Measurements from ENCODE around the gene SDCCAG8.

Gene SDCCAG8

GRCh38 chr1:243281672-243282071 lies 25.8 kb downstream of the SDCCAG8 start:
- in situ Hi-C loops (cut with MboI; ENCODE audit: low sequenced_read_pairs), result no loop called here

DNA sequence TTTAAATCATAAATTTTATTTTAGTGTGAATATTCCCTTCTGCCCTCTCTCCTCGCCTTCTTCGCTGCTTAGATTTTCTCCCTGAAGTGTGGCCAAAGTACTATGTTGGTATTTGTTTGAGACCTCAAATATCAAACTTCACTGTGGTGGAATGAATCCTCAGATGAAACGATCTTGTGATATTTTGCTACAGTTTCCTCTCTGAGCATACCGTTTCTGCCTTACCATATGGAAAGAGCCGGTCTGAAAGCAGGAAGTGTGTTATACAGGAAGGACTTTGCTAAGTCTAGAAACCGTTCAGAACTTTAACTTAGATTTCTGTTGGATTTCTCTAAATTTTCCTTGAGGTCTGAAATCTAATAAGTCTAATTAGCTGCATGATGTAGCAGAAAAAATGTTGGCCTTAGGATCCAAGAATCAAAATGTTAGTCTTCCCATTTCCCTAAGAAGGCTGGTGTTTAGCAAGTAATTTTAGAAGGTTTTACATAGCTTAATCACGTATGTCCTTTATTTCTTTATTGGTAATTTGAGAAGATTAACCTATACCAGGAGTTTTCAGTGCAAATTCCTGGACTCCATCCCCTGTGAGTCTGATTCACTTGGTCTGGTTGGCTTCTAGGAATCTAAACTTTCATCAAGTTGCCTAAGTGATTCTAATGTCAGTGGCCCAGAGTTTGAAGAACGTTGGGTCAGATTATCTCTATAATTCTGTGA lies 30.7 kb downstream of the SDCCAG8 start:
- in situ Hi-C loops (cut with MboI; ENCODE audit: low sequenced_read_pairs), result no loop called here

DNA sequence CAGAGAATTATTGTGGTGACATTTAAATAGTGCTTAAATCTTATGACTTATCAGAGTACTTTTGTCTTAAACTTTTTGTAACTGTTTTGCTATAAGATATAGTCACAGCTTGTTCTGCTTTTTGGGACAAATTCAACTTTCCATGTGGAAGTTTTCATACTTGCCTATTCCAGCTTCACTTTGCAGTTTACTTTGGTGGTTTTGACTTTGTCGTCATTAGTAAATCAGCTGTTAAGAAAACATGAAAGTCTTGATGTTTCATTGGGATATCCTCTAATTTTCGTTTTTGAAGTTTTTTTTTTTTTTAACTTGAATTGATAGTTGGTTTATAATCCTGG lies 31.3 kb downstream of the SDCCAG8 start:
- in situ Hi-C loops (cut with MboI; ENCODE audit: low sequenced_read_pairs), result no loop called here

GRCh38 chr1:243287652-243288051 lies 31.8 kb downstream of the SDCCAG8 start:
- in situ Hi-C loops (cut with MboI; ENCODE audit: low sequenced_read_pairs), result no loop called here

DNA sequence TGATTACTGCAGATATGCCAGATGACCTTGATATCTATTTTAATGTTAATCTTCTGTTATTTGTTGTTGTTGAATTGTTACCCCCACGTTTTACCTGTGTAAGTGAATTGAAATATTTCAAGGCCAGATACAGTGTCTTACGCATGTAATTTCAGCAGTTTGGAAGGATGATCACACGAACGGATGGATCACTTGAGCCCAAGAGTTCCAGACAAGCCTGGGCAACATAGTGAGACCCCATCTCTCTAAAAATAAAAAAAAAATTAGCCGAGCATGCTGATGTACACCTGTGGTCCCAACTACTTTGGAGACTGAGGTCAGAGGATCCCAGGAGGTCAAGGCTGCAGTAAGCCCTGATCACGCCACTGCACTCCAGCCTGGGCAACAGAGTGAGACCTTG lies 32.2 kb downstream of the SDCCAG8 start:
- in situ Hi-C loops (cut with MboI; ENCODE audit: low sequenced_read_pairs), result no loop called here

DNA sequence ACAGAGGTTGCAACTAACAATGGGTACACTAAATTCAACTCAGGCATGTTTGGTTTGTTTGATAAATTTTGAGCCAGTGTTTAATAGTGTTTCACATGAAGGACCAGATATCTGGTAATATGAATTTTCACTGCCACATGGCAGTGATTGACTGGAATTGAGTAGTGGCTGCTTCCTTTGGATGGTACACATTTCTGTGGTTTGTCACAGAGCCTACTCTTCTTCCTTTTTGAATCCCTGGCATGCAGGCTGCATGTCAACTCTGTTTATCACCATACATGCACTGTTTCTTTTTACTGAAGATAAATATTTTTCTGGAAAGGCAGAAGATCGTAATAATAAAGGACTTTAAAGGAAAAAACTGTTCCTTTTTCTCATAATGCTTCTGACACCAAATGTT lies 35.5 kb downstream of the SDCCAG8 start:
- in situ Hi-C loops (cut with MboI; ENCODE audit: low sequenced_read_pairs), result no loop called here

GRCh38 chr1:243292117-243292516 lies 36.3 kb downstream of the SDCCAG8 start:
- in situ Hi-C loops (cut with MboI; ENCODE audit: low sequenced_read_pairs), result no loop called here

- in situ Hi-C loops (cut with MboI; ENCODE audit: low sequenced_read_pairs), result no loop called here
Observed at GRCh38 chr1:243293941-243294722, 38.3 kb downstream of the SDCCAG8 start.

- in situ Hi-C loops (cut with MboI; ENCODE audit: low sequenced_read_pairs), result no loop called here
Observed at GRCh38 chr1:243294723-243295121, 38.9 kb downstream of the SDCCAG8 start.

DNA sequence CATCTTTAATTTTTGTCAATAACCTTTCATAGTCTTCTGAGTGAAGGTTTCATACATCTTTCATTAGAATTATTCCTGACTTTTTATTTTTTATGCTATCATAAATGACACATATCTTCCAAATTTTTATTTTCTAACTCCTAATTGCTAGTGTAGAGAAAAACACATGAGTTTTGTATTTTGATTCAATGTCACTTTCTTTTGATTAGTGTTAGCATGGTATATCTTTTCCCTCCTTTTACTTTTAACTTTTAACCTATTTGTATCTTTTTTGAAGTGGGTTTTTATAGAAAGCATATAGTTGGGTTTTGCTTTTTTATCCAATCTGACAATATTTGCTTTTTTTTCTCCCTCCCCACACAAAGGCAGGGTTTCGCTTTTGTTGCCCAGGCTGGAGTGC lies 43.2 kb downstream of the SDCCAG8 start:
- in situ Hi-C loops (cut with MboI; ENCODE audit: low sequenced_read_pairs), result no loop called here

DNA sequence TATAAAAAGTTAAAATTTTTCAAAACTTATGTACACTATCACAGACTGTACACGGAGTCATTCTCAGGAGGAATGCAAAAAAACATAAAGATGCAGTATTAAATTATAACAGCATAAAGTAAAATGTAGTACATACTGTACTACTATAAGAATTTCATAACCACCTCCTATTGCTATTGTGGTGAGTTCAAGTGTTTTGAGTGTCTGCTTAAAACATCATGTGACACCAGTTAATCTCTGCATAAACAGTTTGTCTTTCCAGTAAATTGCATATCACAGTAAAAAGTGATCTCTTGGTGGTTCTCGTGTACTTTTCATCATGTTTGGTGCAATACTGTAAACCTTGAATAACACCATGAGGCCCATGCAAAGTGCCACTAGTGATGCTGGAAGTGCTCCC lies 45.2 kb downstream of the SDCCAG8 start:
- in situ Hi-C loops (cut with MboI; ENCODE audit: low sequenced_read_pairs), result no loop called here

- in situ Hi-C loops (cut with MboI; ENCODE audit: low sequenced_read_pairs), result no loop called here
Observed at GRCh38 chr1:243311809-243312208, 56.0 kb downstream of the SDCCAG8 start.

- in situ Hi-C loops (cut with MboI; ENCODE audit: low sequenced_read_pairs), result no loop called here
Observed at GRCh38 chr1:243312952-243313634, 57.3 kb downstream of the SDCCAG8 start.

- in situ Hi-C loops (cut with MboI; ENCODE audit: low sequenced_read_pairs), result no loop called here
Observed at GRCh38 chr1:243313635-243314536, 58.0 kb downstream of the SDCCAG8 start.

DNA sequence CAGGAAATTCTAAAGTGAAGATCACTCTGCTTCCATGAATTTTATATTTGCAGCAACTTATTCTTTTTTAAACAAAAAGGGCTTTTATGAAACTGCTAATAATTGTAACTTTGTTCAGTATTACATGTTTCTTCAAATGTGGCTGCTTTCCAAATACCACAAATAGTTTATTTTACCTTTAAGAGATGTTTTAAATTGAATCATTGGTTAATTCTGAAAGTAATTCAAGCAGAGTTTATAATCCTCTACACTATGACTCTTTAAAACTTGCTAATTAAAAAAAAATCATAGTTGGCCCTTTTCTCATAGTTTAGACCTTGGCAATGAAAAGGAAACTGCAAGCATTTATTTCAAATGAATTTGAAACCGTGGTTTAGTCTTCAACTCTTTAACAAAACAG lies 59.6 kb downstream of the SDCCAG8 start:
- in situ Hi-C loops (cut with MboI; ENCODE audit: low sequenced_read_pairs), result no loop called here

- in situ Hi-C loops (cut with MboI; ENCODE audit: low sequenced_read_pairs), result no loop called here
Observed at GRCh38 chr1:243315893-243316292, 60.1 kb downstream of the SDCCAG8 start.

- in situ Hi-C loops (cut with MboI; ENCODE audit: low sequenced_read_pairs), result no loop called here
Observed at GRCh38 chr1:243316366-243316989, 60.6 kb downstream of the SDCCAG8 start.

DNA sequence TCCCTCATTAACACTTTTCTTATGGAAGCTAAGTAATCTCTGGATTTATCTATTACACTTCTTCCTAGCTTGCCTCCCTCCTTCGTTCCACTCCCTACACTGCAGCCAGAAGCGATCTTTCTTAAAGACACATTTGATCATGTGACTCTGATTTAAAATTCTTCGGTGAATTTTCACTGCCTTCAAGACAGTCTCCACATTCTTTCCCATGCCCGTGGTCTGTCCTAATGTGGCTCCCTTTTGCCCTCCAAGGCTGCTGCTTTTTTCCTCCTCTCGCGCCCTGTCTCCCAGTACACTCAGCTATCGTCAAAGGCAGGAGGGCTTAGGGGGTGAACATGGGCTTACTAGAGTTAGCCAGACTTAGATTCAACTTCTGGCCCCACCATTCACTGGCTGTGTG lies 64.4 kb downstream of the SDCCAG8 start:
- in situ Hi-C loops (cut with MboI; ENCODE audit: low sequenced_read_pairs), result no loop called here

DNA sequence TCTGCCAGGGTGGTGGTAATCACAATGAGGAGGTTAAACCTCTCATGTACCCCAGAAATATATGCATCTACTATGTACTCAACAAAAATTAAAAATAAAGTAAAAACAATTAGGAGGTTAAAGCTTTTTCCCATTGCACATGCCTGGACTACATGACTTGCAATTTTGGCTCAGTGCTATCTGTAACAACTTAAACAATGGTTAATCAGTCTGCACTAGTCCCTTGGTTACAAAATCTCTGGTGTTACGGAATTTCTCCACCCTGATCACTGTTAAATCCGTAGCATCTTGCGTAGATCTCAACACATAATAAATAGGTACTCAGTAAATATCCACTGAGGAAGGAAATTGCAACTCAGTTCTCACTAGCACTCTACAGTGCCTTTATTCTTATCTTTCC lies 66.5 kb downstream of the SDCCAG8 start:
- in situ Hi-C loops (cut with MboI; ENCODE audit: low sequenced_read_pairs), result no loop called here

GRCh38 chr1:243323491-243323890 lies 67.7 kb downstream of the SDCCAG8 start:
- in situ Hi-C loops (cut with MboI; ENCODE audit: low sequenced_read_pairs), result no loop called here
